GM18861 (cell line): ENCODE data around the gene MTMR4.
"Not testable (repeated sequence)": the region's sequence is repeated elsewhere in the genome, so short reads cannot be mapped to it uniquely, and the experiment has no call there.

Experiments used
- ATAC-seq: cut with Tn5 transposase; IDR thresholded peaks from one replicate; pipeline ENCODE4 v1.9.1; 2021; ENCODE audit not compliant: unreplicated experiment

MTMR4 gene

GRCh38 chr17:58493506-58493905 is 20.9 kb downstream of the MTMR4 start:
- ATAC-seq: no peak

GRCh38 chr17:58492238-58493121 is 22.0 kb downstream of the MTMR4 start:
- ATAC-seq: no peak

- no peak for ATAC-seq
Observed at GRCh38 chr17:58491510-58492045, 22.9 kb downstream of the MTMR4 start.

GRCh38 chr17:58488428-58488890 is 26.0 kb downstream of the MTMR4 start:
- no peak for ATAC-seq

- ATAC-seq: no peak
Observed at GRCh38 chr17:58487589-58488427, 26.6 kb downstream of the MTMR4 start, which contains the start of gene HSF5. Gene HSF5 (minus strand): TSS chr17:58488408. CDS start chr17:58488274, 134 bp downstream.

- no peak for ATAC-seq
Observed at GRCh38 chr17:58484600-58484999, 29.8 kb downstream of the MTMR4 start.

GRCh38 chr17:58481798-58482197 is 32.6 kb downstream of the MTMR4 start:
- not testable (repeated sequence) for ATAC-seq

- no peak for ATAC-seq
Observed at GRCh38 chr17:58480090-58480489, 34.3 kb downstream of the MTMR4 start.

- ATAC-seq: no peak
Observed at GRCh38 chr17:58476812-58477211, 37.6 kb downstream of the MTMR4 start.

GRCh38 chr17:58475985-58476384 is 38.5 kb downstream of the MTMR4 start:
- ATAC-seq: no peak

GRCh38 chr17:58470356-58470755 is 44.1 kb downstream of the MTMR4 start:
- ATAC-seq: no peak

GRCh38 chr17:58468944-58469343 is 45.5 kb downstream of the MTMR4 start:
- ATAC-seq: no peak

- no peak for ATAC-seq
Observed at GRCh38 chr17:58455491-58455890, 58.9 kb downstream of the MTMR4 start.

- ATAC-seq: no peak
Observed at GRCh38 chr17:58452738-58453137, 61.7 kb downstream of the MTMR4 start.

GRCh38 chr17:58447039-58447975 is 67.1 kb downstream of the MTMR4 start:
- ATAC-seq: no peak

- no peak for ATAC-seq
Observed at GRCh38 chr17:58446086-58446485, 68.4 kb downstream of the MTMR4 start.
